Body of pancreas (tissue), 4 donors: ENCODE results near the gene RANBP10.

ENCODE experiments used
- CTCF ChIP-seq, 7 experiments: fragments of 450-650 bp in 4 of 7; fragments of 200-600 bp in 3 of 7; sonication (generic) in 3 of 7; IDR thresholded peaks; one replicate each; pipeline ENCODE4 v1.5.1; 2016 to 2019; ENCODE audit warnings: antibody characterized with exemption in 7 of 7
- POLR2A ChIP-seq, 3 donors: fragments of 450-650 bp; IDR thresholded peaks; one replicate each; pipeline ENCODE4 v1.6.1; 2016; ENCODE audit warnings: antibody characterized with exemption in 3 of 3, mild to moderate bottlenecking in 2 of 3

- TF ChIP-seq CTCF (IDR thresholded peaks at IDR 0.05) = no peak
- no peak for TF ChIP-seq POLR2A (IDR thresholded peaks at IDR 0.05)
Observed at GRCh38 chr16:67848118-67848517, 41.8 kb upstream of the RANBP10 start.
